GM12892 (cell line): ENCODE results near the gene KLHL41. TPM values are rescaled to one million over a fixed set of nuclear protein-coding genes. Genes with fewer than 3 reads are reported as not detected.

Experiments
- DNase-seq: peaks from one replicate; pipeline ENCODE4 v3.0.0; 2011; ENCODE audit not compliant: insufficient read length
- FAIRE-seq: peaks from 2 replicates; lab custom pipeline; 2011; peaks lifted over from hg19 to GRCh38; lab: Jason Lieb, UNC
- POLR2A ChIP-seq: IDR thresholded peaks from 2 replicates; pipeline ENCODE4 v1.6.1; 2011; ENCODE audit warnings: low read depth, low read length, control low read depth
- POLR2AphosphoS5 ChIP-seq: IDR thresholded peaks from 2 replicates; pipeline ENCODE4 v1.6.1; 2011; ENCODE audit warnings: low read depth, low read length, control low read depth
- TAF1 ChIP-seq: IDR thresholded peaks from 2 replicates; pipeline ENCODE4 v1.6.1; 2011; ENCODE audit warnings: low read depth, mild to moderate bottlenecking, control low read depth, low read length, borderline replicate concordance
- polyA plus RNA-seq: library from polyadenylated mRNA; unstranded; fragments of >200 nt; gene quantifications from one replicate; pipeline ENCODE4 v1.2.1, GENCODE V29; 2012; ENCODE audit warnings: missing spikeins, inconsistent platforms; ENCODE audit not compliant: missing spikeins

KLHL41 gene
- polyA plus RNA-seq, result 0.15 TPM

DNA sequence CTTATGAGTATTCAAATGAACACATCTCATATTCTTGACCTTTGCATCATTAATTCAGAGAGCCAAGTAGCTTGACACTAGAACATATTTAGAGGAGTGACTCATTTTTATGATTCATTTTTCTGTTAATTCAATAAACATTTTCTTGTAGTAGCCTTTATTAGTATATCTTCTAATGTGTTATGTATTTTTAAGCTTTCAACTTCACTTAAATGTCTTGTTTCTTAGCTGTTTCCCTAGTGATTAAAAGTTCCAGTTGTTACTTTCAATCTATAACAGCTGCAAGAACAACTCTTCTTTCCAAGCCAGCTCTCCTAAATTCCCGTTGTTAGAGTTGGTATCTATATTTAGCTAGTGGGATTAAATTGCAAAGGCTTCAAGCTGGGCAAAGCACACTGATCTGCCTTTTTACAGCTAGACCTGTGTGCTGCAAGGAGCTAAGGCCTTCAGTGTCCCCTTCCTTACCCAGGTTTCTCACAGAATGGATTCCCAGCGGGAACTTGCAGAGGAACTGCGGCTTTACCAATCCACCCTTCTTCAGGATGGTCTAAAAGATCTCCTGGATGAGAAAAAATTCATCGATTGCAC is at the start of gene KLHL41:
Gene KLHL41 (plus strand): TSS at position 405 of the 588 bp plus-strand sequence. CDS start 77 bp downstream, at position 482.
- FAIRE-seq (no peak), DNase-seq (no peak)
- no peak for TF ChIP-seq TAF1
- no peak for TF ChIP-seq POLR2A
- TF ChIP-seq POLR2AphosphoS5, result no peak

- DNase-seq (no peak), FAIRE-seq (no peak)
- no peak for TF ChIP-seq TAF1
- no peak for TF ChIP-seq POLR2A
- no peak for TF ChIP-seq POLR2AphosphoS5
Measured at GRCh38 chr2:169461143-169461542, 48.4 kb upstream of the KLHL41 start.

DNA sequence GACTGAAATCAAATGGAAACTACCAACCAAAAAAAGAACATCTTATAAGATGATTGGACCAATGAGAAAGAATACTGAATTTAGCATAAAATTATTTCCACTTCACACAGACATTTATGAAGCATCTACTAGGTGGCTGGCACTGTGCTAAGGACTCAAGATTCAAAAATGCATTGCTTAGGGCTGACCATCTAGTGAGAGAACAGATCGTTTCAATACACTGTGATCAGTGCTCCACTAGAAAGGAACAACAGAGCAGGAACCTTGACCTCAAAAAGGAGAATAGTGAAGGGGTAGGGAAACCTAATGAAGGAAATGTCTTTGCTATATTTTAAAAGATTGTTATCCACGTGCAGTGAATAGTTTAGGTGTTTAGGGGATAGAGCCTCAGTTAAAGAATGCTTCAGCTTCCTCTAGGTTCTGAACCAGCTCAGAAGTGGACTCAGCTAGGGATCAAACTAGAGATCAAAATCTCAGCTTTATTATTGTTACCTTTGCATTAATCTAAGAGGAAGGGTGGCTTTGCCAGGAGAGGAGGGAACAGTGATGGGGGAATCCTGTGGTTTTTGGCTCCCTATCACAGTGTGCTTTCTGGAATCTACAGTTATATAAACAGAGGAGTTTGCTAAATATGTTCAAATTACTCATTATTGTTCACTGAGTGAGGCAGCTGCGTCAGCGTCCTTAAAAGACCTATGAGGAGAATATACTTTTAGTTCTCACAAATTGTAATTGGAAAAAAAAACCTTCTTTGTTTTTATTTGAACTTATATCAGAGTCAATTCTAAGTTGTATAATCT is 46.4 kb upstream of the KLHL41 start:
- FAIRE-seq (no peak), DNase-seq (no peak)

GRCh38 chr2:169464466-169464865 is 45.0 kb upstream of the KLHL41 start:
- no peak for FAIRE-seq
- TF ChIP-seq POLR2A (no peak), POLR2AphosphoS5 (no peak), TAF1 (no peak)
- DNase-seq, result no peak

More for the DNA sequence above, 46.4 kb upstream of the KLHL41 start:
- TF ChIP-seq POLR2A (no peak), POLR2AphosphoS5 (no peak), TAF1 (no peak)

- FAIRE-seq, result no peak
- DNase-seq, result no peak
- TF ChIP-seq POLR2A (no peak), TAF1 (no peak), POLR2AphosphoS5 (no peak)
Measured at GRCh38 chr2:169464882-169465281, 44.6 kb upstream of the KLHL41 start.

DNA sequence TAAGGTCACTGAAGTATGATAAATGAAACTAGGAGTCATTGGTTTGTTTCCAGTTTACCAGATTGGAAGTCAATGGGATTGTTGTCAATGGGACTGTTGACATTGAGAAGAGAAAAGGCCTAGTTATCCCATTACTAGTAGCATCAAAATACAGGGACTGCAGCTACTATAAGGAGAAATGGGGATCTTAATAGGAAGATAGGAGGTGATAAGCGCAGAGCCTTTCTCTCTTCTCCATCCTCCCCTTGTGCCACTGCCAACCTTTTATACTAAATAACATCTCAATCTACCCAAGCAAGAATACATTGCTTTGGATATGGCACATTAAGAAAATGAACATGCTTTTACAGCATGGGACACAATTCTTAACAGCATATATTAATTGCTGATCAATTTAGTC is 40.7 kb upstream of the KLHL41 start:
- no peak for DNase-seq
- TF ChIP-seq POLR2AphosphoS5 (no peak), POLR2A (no peak), TAF1 (no peak)
- FAIRE-seq, result no peak

DNA sequence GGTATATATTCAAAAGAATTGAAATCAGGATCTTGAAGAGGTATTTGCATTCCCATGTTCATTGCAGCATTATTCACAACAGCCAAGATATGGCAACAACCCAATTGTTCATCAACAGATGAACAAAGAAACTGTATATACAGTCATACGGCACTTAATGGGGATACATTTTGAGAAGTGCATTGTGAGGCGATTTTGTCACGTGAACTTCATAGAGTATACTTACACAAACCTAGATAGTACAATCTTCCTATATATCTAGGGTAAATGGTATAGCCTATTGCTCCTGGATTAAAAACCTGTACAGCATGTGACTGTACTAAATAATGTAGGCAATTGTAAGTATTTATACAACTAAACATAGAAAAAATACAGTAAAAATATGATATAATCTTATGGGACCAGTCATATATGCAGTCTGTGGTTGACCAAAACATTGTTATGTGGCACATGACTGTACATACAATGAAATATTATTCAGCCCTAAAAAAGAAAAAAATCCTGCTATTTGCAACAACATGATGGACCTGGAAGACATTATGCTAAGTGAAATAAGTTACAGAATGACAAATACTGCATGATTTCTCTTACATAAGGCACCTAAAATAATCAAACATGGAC is 39.4 kb upstream of the KLHL41 start:
- FAIRE-seq (no peak), DNase-seq (no peak)
- TF ChIP-seq POLR2A (no peak), POLR2AphosphoS5 (no peak)

DNA sequence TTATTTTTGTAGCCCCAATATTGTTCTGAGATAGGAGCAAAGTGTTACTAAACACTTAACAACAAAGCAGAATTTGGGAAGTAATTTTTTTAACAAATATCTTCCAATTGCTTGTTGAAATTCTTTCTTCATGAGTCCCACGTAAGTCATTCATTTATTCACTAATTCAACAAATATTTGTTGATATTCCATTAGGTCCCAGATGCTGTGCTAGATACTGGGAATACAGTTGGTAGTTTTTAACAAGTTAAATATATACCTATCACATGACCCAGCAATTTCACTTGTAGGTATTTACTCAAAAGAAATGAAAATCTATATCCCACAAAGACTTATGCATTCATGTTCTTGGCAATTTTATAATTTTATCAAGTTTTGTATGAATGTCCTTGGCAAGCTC is 37.3 kb upstream of the KLHL41 start:
- no peak for DNase-seq
- FAIRE-seq, result no peak

DNA sequence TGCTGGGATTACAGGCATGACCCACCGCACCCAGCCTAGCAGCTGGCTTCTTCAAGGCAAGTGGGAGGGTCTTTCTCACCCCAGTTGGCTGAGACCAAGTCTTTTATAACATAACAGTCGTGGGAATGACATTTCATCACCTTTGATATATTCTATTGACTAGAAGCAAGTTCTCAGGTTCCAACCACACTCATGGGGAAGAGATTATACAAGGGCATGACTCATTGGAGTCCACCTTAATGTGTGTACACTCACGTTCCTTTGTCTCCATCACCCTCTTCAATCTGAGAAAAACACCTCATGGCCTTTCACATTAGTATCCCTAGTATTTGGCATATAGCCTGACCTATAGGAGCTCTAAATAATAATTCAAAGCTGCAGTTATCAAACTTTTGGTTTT is 33.0 kb upstream of the KLHL41 start:
- DNase-seq, result no peak

More for the DNA sequence above, 37.3 kb upstream of the KLHL41 start:
- TF ChIP-seq TAF1 (no peak), POLR2A (no peak), POLR2AphosphoS5 (no peak)

DNA sequence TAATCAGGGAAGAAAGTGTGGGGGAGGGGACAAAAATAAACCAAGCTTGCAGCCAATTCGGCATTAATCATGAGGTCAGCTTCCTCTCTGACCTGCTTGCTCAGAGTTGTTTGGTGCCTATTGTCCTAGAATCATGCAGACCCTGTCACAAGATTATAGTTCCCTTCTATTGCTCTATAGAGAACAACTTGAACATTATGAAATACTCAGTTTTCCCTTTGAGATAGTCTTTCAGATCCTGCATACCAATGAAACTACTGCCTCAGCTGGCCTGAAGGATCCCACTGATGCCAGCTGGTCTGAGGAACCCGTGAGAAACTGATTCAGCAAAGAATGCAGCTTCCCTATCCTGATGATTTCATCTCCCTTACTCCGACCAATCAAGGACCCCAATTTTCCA is 31.2 kb upstream of the KLHL41 start:
- no peak for TF ChIP-seq POLR2AphosphoS5
- no peak for TF ChIP-seq POLR2A
- no peak for TF ChIP-seq TAF1
- FAIRE-seq (no peak), DNase-seq (no peak)

More for the DNA sequence above, 33.0 kb upstream of the KLHL41 start:
- TF ChIP-seq POLR2AphosphoS5 (no peak), POLR2A (no peak), TAF1 (no peak)
- no peak for FAIRE-seq

GRCh38 chr2:169478745-169479256 is 30.7 kb upstream of the KLHL41 start:
- DNase-seq, result no peak
- TF ChIP-seq TAF1 (no peak), POLR2A (no peak), POLR2AphosphoS5 (no peak)
- FAIRE-seq, result no peak
